GM12892 (cell line): ENCODE data around the gene WASHC2A.
"Not testable (repeated sequence)": the region's sequence is repeated elsewhere in the genome, so short reads cannot be mapped to it uniquely, and the experiment has no call there.

ENCODE experiments used
- POLR2A ChIP-seq: IDR thresholded peaks from 2 replicates; pipeline ENCODE4 v1.6.1; 2011; ENCODE audit warnings: low read depth, low read length, control low read depth
- POLR2AphosphoS5 ChIP-seq: IDR thresholded peaks from 2 replicates; pipeline ENCODE4 v1.6.1; 2011; ENCODE audit warnings: low read depth, low read length, control low read depth

GRCh38 chr10:50132322-50132721 lies 64.6 kb downstream of the WASHC2A start:
- TF ChIP-seq POLR2A, POLR2AphosphoS5: not testable (repeated sequence)
